Activated naive CD8-positive, alpha-beta T cell treated with anti-CD3 and anti-CD28 coated beads for 36 hours (primary cell): ENCODE data around the gene SLX9. TPM values are rescaled to one million over a fixed set of nuclear protein-coding genes. Genes with fewer than 3 reads are reported as not detected.

ENCODE experiments used
- DNase-seq: peaks from one replicate; pipeline ENCODE4 v3.0.0; 2021
- H3K27ac Mint-ChIP-seq: one replicate; pipeline ENCODE4 v1.8.0; 2022; ENCODE audit warnings: mild to moderate bottlenecking, moderate library complexity, mixed read lengths
- H3K27me3 Mint-ChIP-seq: one replicate; pipeline ENCODE4 v1.8.0; 2022; ENCODE audit warnings: mild to moderate bottlenecking, mixed read lengths
- H3K36me3 Mint-ChIP-seq: one replicate; pipeline ENCODE4 v1.8.0; 2021; ENCODE audit warnings: mild to moderate bottlenecking, mixed read lengths
- H3K4me1 Mint-ChIP-seq: one replicate; pipeline ENCODE4 v1.8.0; 2021; ENCODE audit warnings: mixed read lengths
- H3K4me3 Mint-ChIP-seq: one replicate; pipeline ENCODE4 v1.8.0; 2022; ENCODE audit warnings: mild to moderate bottlenecking, moderate library complexity, mixed read lengths
- H3K9me3 Mint-ChIP-seq: one replicate; pipeline ENCODE4 v1.8.0; 2022; ENCODE audit warnings: mixed read lengths
- total RNA-seq, 2 experiments: library from RNA; stranded (reverse); gene quantifications; one replicate each; pipeline ENCODE4 v1.2.3, GENCODE V29; 2021

The SLX9 gene
- total RNA-seq, 2 experiments from 2014 or later, result 85.9 to 93.6 TPM

GRCh38 chr21:44986471-44987291 is 46.9 kb downstream of the SLX9 start:
- H3K4me1 Mint-ChIP-seq, result no peaks in the 10 kb centered on the region
- no peak for DNase-seq
- H3K36me3 Mint-ChIP-seq, result no peaks in the 10 kb centered on the region
- H3K9me3 Mint-ChIP-seq, result no peaks in the 10 kb centered on the region
- H3K4me3 Mint-ChIP-seq, result no peak overlapping the region
- H3K27me3 Mint-ChIP-seq, result no peaks in the 10 kb centered on the region
- no peak overlapping the region for H3K27ac Mint-ChIP-seq

DNA sequence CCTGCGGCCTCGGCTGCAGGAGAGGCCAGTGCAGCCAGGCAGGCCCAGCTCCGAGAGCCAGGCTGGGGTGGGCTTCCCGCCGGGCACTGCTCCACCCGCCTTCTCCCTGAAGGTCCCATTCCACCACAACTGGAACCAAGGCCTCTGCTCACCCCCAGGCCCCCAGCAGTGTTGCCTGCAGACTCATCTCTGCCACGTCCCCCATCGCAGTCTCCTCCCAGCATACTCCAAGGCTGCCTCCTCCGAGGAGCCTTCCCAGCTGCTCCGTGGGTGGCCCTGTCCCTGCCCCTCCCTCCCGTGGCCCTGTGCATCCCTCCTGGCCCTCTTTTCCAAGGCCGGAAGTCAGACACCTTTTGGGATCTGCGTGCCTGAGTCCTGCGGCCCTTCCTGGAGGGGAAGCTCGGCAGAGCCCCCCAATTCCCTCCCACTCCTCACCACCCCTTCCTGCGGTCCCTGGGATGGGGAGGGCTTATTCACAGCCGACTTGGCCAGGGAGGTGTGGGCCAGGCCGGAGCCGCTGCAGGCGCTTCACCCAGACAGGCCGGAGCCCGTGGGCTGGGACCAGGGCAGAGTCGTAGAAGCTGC is 47.6 kb downstream of the SLX9 start:
- H3K36me3 Mint-ChIP-seq, result no peaks in the 10 kb centered on the region

DNA sequence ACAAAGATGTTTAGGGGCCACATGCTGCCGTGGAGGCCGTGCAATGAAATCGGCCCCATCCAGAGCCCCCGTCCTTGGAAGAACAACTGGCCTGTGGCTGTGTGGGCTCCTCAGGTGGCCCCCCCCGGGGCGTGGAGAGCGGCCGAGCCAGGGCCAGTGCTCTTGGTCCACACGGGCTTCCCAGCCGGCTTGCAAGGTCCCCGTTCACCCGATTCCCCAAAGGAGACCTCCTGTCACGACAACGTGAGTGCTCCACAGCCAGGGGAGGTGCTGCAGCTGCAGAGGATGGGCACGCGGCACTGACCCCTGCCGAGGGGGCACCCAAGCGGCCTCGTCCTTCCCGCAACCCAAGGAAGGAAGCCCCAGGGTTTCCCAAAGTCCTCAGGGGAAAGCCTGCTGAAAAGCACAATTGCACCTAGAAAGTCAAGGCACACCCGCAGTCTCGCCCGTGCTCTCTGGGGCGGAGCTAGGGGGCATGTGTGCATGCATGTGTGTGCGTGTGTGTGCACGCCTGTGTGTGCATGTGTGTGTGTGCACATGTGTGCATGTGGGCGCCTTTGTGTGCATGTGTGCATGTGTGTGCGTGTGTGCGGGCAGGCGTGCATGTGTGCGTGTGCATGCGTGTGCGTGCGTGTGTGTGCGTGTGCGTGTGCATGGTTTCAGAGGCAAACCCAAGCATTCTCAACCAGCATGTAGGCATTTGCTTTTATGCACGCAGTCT is 48.2 kb downstream of the SLX9 start:
- H3K4me3 Mint-ChIP-seq, result no peak overlapping the region
- no peak overlapping the region for H3K27ac Mint-ChIP-seq
- H3K4me1 Mint-ChIP-seq, result no peaks in the 10 kb centered on the region
- no peaks in the 10 kb centered on the region for H3K36me3 Mint-ChIP-seq
- no peaks in the 10 kb centered on the region for H3K9me3 Mint-ChIP-seq
- H3K27me3 Mint-ChIP-seq, result no peaks in the 10 kb centered on the region
- no peak for DNase-seq

More for the DNA sequence above, 47.6 kb downstream of the SLX9 start:
- H3K4me1 Mint-ChIP-seq, result no peaks in the 10 kb centered on the region
- H3K4me3 Mint-ChIP-seq, result no peak overlapping the region
- no peak overlapping the region for H3K27ac Mint-ChIP-seq
- H3K27me3 Mint-ChIP-seq, result no peaks in the 10 kb centered on the region
- DNase-seq, result no peak
- H3K9me3 Mint-ChIP-seq, result no peaks in the 10 kb centered on the region

DNA sequence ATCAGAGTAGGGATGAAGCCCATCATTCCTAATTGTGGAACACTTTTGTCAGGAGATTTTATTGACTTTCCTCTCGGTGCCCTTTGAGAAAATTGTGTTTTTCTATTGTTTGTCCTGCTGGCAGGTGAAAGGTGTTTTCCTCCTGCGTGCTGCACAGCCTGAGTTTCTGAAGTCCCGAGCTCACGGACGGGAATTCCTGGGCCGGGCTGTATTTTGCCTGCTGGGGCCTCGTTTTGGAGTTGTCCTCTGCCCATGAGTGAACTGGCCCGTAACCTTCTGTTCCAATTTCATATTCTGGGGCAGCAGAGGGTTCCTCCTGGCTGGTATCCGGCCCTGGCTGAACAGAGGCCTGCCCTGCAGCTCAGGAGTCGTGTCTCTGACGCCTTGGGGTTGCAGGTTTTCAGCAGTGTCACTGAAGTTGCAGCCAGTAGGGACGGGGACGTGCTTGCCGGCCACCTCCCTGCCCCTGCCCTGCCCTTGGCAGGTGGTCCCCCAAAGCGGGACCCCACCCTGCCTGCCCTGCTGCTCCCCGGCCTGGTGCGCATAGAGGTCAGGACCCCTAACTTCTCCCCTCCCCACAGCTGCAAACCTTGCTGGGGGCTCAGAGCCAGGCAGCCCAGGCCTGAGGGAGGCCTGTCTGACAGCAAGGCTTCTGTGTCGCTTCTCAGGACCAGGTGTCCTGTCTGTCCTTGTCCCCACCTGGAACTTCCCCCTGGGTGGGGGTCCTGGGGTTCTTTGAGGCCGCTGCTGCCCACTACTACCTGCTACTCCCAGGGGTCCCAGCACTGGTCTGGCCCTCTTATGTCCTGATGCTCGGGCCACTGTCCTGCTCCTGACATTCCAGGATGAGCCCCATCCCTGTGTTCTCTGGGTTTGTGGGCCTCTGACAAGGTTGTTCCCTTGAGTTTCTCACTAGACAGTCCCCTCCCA is 49.0 kb downstream of the SLX9 start:
- Mint-ChIP-seq H3K36me3 (no peaks in the 10 kb centered on the region), H3K27me3 (no peaks in the 10 kb centered on the region), H3K4me3 (no peak overlapping the region), H3K27ac (no peak overlapping the region), H3K4me1 (no peaks in the 10 kb centered on the region), H3K9me3 (no peaks in the 10 kb centered on the region)
- no peak for DNase-seq

- no peaks in the 10 kb centered on the region for H3K27me3 Mint-ChIP-seq
- no peaks in the 10 kb centered on the region for H3K4me1 Mint-ChIP-seq
- no peak overlapping the region for H3K27ac Mint-ChIP-seq
- no peak overlapping the region for H3K4me3 Mint-ChIP-seq
- DNase-seq, result no peak
- no peaks in the 10 kb centered on the region for H3K9me3 Mint-ChIP-seq
- H3K36me3 Mint-ChIP-seq, result no peaks in the 10 kb centered on the region
Observed at GRCh38 chr21:44989537-44989886, 49.7 kb downstream of the SLX9 start.

DNA sequence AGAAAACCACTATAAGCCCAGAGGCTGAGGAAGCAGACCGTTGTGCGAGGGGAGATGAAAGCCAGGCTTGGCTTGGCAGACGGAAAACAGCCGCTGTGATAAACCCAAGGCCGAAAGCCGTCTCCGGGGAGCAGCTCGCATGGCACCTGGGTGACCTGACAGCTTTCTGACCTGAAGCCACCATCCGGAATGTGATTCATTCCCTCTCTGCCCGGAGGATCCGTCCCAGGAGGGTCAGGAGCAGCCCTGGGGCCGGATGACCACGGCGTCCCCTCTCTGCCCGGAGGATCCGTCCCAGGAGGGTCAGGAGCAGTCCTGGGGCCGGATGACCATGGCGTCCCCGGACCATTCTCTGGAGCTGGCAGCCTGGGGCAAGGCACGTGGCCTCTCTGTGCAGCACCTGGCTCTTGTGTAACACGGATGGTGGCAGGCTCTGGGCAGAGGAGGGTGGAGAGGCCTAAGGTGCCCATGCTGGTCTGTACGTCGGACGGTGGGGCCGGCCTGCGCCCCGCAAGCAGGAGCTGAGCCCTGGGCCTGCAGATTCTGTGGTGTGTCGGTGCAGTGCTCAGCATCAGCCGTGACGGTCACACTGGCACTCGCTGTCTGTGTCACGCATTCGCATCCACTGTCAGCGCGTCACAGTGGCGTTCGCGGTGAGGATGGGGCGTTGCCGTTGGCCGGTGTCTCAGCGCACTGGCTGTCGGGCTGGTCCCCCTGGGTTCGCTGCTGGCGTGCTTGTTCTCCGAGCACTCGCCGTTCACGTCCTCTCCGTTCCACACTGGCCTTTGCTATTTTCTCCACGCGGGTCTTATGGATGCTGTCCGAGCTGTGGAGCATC is 50.3 kb downstream of the SLX9 start:
- Mint-ChIP-seq H3K4me3 (no peak overlapping the region), H3K27ac (no peak overlapping the region), H3K4me1 (no peaks in the 10 kb centered on the region), H3K36me3 (no peaks in the 10 kb centered on the region), H3K9me3 (no peaks in the 10 kb centered on the region), H3K27me3 (no peaks in the 10 kb centered on the region)
- no peak for DNase-seq

- no peaks in the 10 kb centered on the region for H3K36me3 Mint-ChIP-seq
- H3K27me3 Mint-ChIP-seq, result no peaks in the 10 kb centered on the region
- no peak overlapping the region for H3K27ac Mint-ChIP-seq
- no peaks in the 10 kb centered on the region for H3K9me3 Mint-ChIP-seq
- no peak overlapping the region for H3K4me3 Mint-ChIP-seq
- no peaks in the 10 kb centered on the region for H3K4me1 Mint-ChIP-seq
- DNase-seq, result no peak
Observed at GRCh38 chr21:44990921-44991320, 51.1 kb downstream of the SLX9 start.

GRCh38 chr21:44991538-44992483 is 52.0 kb downstream of the SLX9 start:
- Mint-ChIP-seq H3K4me3 (no peak overlapping the region), H3K36me3 (no peaks in the 10 kb centered on the region), H3K4me1 (no peaks in the 10 kb centered on the region), H3K27ac (no peak overlapping the region), H3K9me3 (no peaks in the 10 kb centered on the region), H3K27me3 (no peaks in the 10 kb centered on the region)
- DNase-seq, result no peak

DNA sequence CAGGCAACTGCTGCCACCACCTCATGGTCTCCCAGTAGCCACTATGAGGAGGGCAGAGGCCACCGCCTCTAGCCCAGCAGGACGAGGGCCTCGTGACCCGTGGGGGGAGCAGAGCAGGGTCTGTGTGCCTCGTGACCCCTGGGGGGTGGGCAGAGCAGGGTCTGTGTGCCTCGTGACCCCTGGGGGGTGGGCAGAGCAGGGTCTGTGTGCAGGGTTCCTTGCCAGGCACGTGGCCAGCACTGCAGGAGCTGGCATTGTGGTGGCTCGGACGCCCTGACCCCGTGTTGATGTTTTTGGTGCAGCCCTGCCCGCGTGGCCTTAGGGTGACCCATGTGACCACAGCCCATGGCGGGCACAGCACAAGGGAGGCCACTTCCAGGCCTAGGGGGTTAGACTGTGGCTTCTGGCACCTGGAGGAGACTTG is 52.8 kb downstream of the SLX9 start:
- Mint-ChIP-seq H3K4me3 (no peak overlapping the region), H3K4me1 (no peaks in the 10 kb centered on the region), H3K27ac (no peak overlapping the region), H3K36me3 (no peaks in the 10 kb centered on the region), H3K9me3 (no peaks in the 10 kb centered on the region), H3K27me3 (no peaks in the 10 kb centered on the region)
- no peak for DNase-seq

GRCh38 chr21:44993321-44994046 is 53.7 kb downstream of the SLX9 start:
- Mint-ChIP-seq H3K36me3 (no peaks in the 10 kb centered on the region), H3K27ac (no peak overlapping the region), H3K4me3 (no peak overlapping the region), H3K27me3 (no peaks in the 10 kb centered on the region), H3K4me1 (no peaks in the 10 kb centered on the region), H3K9me3 (no peaks in the 10 kb centered on the region)
- no peak for DNase-seq

- H3K27ac Mint-ChIP-seq, result no peak overlapping the region
- H3K9me3 Mint-ChIP-seq, result no peaks in the 10 kb centered on the region
- H3K4me1 Mint-ChIP-seq, result no peaks in the 10 kb centered on the region
- no peak for DNase-seq
- no peaks in the 10 kb centered on the region for H3K27me3 Mint-ChIP-seq
- H3K36me3 Mint-ChIP-seq, result no peaks in the 10 kb centered on the region
- no peak overlapping the region for H3K4me3 Mint-ChIP-seq
Observed at GRCh38 chr21:44994047-44994694, 54.3 kb downstream of the SLX9 start.

DNA sequence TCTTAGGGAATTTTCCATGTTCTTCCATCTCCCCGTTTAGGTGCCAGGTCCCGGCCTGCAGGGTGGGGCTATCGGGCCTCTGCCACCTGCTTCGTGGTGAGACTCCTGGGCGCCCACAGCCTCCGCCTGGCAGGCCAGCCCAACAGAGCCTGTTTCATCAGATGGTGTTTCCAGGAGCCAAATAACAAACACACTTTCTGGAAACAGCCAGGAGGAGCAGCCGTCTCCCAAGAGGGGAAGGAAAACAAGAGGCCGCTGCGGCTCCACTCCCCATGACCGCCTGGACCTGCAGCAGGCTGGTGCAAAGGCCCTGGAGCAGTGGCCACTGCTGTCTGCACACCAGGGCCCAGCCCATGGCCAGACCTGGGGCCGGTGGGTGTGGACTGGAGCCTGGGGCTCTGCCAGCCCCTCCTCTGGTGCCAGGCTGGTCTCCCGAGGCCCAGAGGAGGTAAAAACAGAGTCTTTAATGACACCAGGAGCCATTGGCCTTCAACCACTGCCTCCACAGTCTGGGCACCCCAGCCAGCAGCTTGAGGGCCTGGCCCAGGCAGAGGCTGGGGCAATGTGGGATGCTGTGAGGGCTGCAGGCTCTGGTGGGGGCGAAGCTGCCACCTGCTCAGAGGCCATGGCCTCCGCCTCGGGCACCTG is 55.0 kb downstream of the SLX9 start:
- H3K4me1 Mint-ChIP-seq, result no peaks in the 10 kb centered on the region
- no peaks in the 10 kb centered on the region for H3K27me3 Mint-ChIP-seq
- no peak overlapping the region for H3K27ac Mint-ChIP-seq
- no peaks in the 10 kb centered on the region for H3K36me3 Mint-ChIP-seq
- H3K4me3 Mint-ChIP-seq, result no peak overlapping the region
- H3K9me3 Mint-ChIP-seq, result no peaks in the 10 kb centered on the region
- no peak for DNase-seq
